AG09309 (cell line): ENCODE data around the gene DST.

Experiments used
- DNase-seq: peaks from one replicate; pipeline ENCODE4 v3.0.0-alpha.2; 2010; ENCODE audit warnings: low read depth
- H3K4me3 ChIP-seq: 2 replicates; pipeline ENCODE4 v1.5.1; 2011; ENCODE audit warnings: mild to moderate bottlenecking, low read depth, low read length, moderate library complexity; ENCODE audit not compliant: control insufficient read depth
- TF ChIP-seq, protein P1 (sequence below): IDR thresholded peaks from 2 replicates; pipeline ENCODE4 v1.5.1; 2011; ENCODE audit warnings: mild to moderate bottlenecking, low read depth, low read length, inconsistent platforms; ENCODE audit not compliant: insufficient read depth, control insufficient read depth; ENCODE audit errors: missing control alignments

The DST gene

DNA sequence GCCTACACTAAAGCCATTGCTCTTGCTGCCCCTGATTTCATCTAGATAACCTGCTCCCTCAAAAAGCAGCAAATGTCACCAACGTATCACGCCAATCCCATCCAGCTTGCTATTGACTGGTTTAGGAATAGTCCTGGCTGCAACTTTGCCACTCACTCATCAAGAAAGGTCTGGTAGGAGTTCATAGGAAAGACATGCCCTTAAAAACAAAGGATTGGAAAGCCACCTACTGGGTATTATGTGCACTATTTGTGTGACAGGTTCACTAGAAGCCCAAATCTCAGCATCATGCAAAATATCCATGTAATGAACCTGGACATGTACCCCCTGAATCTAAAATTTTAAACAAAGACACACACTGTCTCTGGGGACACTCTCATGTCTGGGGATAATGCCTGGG is 224.9 kb downstream of the DST start:
- H3K4me3 ChIP-seq: no peak overlapping the region
- TF ChIP-seq, protein P1, sequence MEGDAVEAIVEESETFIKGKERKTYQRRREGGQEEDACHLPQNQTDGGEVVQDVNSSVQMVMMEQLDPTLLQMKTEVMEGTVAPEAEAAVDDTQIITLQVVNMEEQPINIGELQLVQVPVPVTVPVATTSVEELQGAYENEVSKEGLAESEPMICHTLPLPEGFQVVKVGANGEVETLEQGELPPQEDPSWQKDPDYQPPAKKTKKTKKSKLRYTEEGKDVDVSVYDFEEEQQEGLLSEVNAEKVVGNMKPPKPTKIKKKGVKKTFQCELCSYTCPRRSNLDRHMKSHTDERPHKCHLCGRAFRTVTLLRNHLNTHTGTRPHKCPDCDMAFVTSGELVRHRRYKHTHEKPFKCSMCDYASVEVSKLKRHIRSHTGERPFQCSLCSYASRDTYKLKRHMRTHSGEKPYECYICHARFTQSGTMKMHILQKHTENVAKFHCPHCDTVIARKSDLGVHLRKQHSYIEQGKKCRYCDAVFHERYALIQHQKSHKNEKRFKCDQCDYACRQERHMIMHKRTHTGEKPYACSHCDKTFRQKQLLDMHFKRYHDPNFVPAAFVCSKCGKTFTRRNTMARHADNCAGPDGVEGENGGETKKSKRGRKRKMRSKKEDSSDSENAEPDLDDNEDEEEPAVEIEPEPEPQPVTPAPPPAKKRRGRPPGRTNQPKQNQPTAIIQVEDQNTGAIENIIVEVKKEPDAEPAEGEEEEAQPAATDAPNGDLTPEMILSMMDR: no peak
- no peak for DNase-seq

GRCh38 chr6:56416247-56416646 is 226.4 kb downstream of the DST start:
- DNase-seq: no peak
- TF ChIP-seq, protein P1: no peak
- H3K4me3 ChIP-seq: no peak overlapping the region

GRCh38 chr6:56408976-56409375 is 233.7 kb downstream of the DST start:
- no peak for DNase-seq
- no peak overlapping the region for H3K4me3 ChIP-seq
- TF ChIP-seq, protein P1: no peak
